HG03175 (cell line): ENCODE results near the gene CDKN2C.

Source experiments
- ATAC-seq: cut with Tn5 transposase; IDR thresholded peaks from one replicate; pipeline ENCODE4 v1.9.1; 2021; ENCODE audit warnings: mild to moderate bottlenecking, moderate library complexity; ENCODE audit not compliant: unreplicated experiment

CDKN2C gene

GRCh38 chr1:51014878-51015277, 44.8 kb downstream of the CDKN2C start:
- ATAC-seq = no peak

- ATAC-seq = no peak
These were observed 49.8 kb downstream of the CDKN2C start for GRCh38 chr1:51019811-51020210.
